HG02588 (cell line): ENCODE measurements around the gene NTRK2.

ENCODE experiments used
- ATAC-seq: cut with Tn5 transposase; IDR thresholded peaks from one replicate; pipeline ENCODE4 v1.9.1; 2021; ENCODE audit warnings: mild to moderate bottlenecking, moderate library complexity; ENCODE audit not compliant: unreplicated experiment

The NTRK2 gene

DNA sequence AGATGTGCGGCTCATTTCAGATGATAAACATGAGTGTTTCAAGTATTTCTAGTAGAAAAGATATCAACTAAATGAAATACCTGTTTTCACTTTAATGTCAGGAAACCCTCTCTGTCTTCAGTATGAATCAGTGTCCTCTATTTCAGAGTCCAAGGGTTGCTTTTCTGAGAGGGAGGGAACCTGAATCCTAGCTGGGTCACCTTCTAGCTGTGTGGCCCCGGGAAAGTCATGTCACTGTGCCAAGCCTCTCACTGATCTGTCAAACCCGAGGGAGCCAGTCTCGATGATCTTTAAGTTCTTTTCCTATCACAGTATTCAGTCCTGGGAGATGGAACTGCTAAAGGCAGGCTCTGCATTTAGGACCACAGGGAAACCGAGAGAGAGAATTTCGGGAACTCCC, 258.9 kb downstream of the NTRK2 start:
- no peak for ATAC-seq

DNA sequence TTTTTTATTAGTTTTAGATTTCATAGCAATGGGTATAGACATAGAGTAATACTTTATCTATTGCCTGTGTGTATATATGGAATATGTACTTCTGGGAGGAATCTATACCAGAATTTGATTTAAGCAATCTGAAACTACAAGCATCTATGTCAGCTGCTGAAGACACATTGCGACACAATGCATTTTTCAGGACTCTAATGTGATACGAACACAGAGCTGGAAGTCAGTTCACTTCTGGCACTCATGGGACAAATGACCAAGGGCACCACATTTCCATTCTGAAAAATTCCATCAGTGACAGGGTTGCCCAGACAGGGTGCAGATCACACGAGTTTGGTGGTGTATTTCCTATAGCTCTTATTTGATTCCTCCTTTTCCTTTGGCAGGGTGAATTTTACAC, 259.5 kb downstream of the NTRK2 start:
- ATAC-seq, result no peak

DNA sequence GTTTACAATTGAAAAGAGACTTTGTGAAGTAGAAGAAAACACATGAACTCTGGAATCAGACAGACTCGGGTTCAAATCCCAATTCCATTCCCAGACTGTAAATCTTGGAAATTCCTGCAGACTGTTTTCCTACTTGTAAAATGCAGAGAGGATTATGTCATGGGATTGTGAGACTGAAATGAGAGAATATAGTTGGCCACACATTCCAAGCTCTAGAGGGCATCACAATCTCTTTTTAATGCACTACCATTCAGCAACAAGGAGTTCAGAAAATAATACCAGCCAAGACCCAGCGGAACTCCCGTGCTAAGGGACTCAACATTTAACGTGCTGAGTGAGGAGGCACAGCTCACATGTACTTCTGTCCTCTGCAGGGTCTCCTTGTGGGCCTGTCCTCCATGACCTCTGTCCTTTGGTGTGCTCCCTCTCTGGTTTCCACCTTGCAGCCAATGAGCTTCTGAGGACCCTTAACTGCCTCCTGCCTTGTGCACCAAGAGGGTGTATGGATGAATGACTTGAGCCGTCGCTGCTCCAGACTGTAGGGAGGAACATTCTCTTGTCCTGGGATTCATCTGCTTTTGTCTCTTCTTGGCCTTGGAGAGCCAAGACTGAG, 263.5 kb downstream of the NTRK2 start:
- ATAC-seq, result no peak

DNA sequence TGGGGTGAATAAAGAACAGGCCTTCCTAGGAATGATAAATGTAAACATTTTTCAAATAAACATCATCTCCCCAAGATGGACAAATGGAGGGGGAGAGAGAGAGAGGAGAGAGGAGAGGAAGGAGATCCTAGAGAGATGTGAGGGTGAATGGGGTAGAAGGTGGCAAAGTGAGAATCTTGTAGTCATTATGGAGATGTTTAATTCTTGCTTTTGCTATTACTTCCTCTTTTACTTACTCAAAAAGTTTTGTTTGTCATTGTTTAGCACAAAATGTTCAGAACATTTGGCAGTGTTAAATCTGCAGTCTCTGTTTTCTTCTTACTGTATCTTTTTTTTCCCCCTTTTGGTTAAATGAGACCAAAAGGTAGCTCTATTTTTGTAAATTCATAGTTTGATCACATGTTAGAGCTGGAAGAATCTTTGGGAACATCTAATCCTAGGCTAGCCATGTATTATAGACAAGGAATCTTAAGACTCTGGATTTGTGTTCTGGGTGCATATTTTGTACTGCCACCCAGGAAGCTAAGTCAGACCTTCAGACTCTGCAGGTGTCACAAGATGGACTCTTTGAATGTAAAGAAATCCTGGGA, 266.1 kb downstream of the NTRK2 start:
- ATAC-seq, result peak; percentile 52

DNA sequence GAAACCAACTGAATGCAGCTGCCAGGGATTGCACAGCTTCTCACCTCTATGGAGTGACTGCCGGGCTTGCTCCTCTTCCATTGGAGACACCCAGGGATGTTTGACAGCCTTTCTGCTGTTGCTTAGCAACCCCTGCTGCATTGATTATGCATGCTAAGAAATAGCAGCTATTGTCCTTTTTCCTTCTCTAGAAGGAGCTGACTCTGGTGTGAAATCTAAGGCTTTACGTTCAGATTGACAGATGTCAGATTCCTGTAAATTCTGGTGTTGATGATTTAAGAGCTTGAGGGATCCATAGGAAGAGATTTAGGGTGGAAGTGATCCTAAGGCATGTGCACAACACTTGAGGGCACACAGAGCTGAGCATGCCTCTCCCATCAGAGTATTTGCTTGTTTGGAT, 267.7 kb downstream of the NTRK2 start:
- no peak for ATAC-seq

DNA sequence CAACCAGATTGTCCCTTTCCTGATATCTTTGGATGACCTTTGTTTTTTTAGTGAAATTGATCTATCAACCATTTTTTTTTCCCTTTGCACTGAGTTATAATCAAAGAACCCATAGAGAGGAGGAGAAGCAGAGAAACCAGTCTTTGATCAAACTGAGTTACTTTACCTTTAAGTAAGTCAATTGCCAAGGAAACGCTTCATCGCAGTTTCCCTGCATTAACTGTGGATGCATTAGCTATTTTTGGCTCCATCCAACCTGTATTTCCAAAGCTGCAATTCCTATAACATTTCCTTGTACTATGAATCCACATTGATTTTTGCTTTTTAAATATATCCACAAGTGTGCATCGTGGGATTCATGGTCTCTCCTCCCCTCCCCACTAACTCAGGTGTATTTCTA, 268.1 kb downstream of the NTRK2 start:
- no peak for ATAC-seq

DNA sequence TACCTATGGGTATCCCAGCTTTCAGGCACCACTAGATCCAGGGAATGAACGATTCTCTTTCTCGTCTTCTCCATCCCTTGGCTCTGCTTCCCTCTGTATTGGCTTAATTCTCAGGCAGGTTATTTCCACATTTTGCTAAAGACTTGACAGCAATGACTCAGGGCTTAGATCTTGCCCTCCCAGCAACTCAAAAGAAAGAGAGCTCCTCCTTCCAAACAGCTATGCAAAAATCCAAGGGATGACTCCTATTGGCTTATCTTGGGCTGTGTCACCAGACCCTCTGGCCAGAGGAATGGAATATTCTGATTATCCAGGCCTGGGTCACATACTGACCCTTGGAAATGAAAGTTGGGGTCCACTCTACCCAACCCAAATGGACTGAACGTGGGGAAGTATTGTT, 270.2 kb downstream of the NTRK2 start:
- ATAC-seq, result no peak

DNA sequence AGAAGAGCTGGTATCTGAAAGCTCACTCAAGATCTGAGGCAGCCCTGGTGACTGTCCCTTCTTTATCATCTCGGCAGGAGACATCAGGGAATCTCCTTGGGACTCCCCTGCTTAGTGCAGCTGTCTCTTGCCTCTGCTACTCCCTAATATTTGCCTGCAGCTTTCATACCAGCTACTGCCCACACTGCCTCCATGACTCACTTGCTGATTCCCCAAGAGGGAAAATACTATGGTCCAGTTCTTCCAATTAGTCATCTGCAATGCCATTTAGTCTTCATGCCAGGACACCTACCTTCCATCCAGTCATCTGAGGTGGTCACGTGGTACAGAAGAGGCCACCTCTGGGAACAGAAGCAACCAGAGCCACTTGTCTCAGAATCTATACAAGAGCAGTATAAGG, 270.8 kb downstream of the NTRK2 start:
- ATAC-seq, result peak; percentile 45

DNA sequence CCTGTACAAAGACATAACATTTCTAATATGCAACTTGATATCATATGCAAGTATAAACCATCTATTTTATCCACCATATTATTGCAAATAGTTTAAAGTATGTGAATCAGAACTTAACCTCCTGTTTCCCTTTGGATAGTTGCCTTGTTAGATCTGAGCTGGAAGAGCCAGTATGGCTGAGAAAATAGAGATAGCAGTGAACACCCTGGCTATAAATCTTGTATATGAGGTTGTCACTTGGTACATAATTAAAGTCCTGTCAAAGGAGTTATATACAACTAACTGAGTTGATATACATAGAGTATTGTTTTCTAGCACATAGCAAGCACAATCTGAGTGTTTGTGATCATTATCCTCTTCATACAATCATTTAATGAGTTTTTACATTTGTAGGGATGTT, 272.3 kb downstream of the NTRK2 start:
- ATAC-seq, result no peak

DNA sequence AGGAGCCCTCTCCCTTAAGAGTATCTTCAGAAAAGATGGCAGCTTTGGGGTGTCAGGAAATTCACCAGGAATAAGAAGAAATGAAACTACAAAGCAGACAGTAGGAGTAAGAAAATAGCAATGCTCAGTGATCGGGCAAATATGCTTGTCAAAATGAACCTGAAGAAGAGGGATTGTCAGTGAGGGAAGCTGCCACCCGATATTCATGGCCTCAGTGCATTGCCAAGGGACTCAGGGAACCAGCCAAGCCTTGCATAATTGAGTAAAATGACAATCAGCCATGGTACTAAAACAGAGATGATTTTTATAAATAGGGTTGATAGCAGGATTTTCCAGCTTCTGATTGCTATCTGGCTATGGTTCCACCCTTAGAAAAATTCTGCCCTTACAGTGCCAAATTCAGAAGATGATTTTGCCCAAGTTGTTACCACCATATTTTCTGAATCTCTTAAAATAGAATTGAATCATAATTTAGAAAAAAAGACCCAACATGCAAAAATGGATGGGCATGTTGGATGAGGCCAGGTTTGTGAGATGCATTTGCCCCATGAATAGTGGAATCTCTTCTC, 274.0 kb downstream of the NTRK2 start:
- ATAC-seq, result no peak

DNA sequence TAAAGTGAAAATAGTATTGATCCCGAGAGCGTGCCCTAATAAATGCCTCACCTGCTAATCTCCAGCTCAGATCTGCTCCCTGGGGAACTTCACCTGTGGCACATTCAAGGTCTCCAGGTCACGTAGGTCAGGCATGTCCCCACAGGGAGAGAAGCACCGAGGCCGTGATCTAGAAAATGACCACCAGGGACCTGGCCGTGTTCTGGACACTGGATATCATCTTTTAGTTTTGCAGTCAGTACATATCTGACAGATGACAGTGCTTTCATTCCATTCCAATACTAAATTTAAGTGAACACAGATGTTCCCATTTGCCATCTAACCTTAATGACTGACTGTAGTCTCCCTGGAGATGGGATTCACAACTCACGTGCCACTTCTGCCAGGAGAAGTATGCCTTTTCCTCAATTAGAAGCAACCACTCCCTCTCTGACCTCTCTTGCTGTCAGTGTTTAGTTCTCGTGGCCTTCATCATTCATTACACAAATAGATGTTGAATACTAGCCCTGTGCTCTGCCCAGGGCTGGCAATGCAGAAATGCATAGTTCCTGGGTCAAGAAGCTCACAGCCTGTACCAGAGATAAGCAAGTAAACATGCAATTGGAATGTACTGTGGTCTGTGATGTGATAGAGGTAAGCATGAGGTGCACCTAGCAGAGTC, 276.5 kb downstream of the NTRK2 start:
- ATAC-seq, result no peak

DNA sequence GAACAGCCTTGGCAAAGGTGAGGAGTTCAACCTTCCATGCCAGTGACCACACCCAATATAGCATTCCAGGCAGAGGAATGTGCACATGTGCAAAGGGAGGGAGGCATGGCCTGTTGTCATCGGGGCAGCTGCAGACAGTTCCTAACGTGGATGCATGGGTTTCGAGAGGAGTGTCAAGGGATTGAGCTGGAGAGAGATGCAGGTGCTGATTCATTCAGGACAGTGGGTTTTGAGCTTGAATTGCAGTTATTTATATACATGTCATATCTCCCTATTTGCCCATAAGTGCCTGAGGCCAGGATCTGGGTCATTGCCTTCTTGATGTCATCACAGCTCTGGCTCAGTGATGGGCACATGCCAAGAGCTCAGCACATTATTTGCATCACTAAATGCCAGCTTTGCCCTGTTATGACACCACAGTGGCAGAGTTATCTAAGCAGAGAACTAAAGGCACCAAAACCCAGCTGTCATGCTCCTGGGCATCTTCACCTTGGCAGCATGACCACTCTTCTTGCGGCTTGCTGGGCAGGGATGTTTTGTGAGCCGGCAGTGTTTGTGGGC, 278.0 kb downstream of the NTRK2 start:
- no peak for ATAC-seq

DNA sequence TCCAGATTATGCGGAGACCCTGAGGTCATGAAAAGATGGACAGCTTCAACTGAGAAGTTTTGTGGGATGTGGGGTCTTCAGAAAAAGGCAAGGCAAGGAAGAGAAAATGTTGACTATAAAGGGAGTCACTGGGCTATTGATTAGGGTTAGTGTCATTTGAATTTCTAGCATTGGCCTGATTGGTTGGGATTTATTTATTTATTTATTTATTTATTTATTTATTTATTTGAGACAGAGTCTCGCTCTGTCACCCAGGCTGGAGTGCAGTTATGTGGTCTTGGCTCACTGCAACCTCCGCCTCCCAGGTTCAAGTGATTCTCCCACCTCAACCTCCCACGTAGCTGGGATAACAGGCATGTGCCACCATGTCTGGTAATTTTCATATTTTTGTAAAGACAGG, 279.7 kb downstream of the NTRK2 start:
- no peak for ATAC-seq

DNA sequence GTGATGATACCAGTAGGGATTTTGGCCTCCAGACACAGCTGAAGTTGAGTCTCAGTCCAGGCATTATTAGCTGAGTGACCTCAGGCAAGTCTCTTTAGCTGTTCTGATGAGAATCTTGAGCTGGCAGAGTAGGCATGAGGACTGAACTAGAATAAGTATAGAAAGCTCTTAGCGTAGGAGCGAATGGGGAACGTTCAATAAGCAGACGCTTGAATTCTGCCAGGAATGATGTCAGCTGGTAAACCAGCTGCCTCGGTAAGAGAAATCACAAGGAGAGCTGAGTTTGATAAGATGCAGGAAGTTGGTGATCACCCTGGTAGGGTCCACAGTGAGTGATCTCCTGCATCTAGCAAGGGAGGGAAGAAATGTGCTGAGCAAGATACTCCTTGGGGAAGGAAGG, 280.4 kb downstream of the NTRK2 start:
- no peak for ATAC-seq

DNA sequence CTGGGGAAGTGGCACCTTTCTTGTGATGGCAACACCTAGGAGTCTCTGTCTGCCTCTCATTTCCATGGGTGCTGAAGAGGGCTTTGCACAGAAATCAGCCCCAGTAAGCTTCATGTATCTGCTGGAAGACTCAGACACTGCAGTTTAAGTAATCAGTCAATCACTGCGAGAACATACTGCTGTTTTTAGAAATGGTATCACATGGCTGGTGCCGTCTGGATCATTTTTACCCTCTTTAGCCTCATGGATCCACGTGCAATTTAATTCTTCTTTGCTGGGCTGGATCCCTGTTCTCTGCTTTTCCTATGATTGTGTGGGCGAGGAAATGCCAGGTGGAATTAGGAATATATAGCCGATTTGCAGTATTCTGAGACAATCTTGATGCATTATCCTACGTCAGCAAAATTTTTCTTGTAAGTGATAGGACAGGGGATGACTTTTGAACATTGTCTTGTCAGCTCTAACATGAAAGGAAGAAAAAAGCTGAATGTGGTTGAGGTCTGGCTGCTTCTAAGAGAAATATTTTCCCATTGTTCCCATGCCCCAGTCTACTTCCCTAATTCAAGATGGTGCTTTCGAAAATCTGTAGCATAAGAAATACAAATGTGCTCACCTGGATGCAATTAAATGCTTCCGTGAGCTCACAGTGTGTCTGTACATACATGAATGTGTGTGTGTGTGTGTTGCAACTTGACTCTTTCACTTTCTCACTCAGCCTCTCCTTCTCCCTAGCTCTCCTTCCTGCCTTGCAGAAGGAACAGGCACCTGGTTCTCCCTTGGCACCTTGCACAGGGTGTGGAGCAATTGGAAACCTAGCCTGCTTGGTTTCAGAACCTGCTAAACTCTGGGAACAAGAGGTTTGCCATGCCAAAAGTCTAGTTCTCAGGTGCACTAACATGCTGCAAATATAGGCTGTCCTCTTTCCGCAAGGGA, 281.6 kb downstream of the NTRK2 start:
- no peak for ATAC-seq

DNA sequence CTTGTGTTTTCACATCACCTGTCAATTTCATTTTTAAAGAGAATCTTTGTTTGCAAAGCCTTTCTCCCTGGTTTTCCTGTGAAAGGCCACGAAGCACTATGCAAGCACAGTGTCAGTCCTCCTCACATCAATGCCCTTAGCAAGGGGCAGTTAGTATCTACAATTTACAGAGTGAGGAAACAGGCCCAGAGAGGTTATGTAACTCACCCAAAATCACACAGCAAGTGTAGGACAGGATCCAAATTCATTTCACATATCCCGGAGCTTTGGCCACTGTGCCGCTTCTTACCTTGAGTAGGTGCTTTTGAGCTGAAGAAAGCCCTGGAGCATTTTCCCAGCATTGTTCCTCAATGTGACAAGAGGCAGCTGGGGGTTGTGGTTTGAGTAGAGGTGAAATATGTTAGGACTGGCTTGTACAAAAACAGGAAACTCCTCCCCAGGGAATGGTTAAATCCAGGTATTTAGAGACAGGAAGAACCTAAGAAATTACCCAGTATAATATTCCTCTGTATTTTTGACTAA, 283.8 kb downstream of the NTRK2 start:
- no peak for ATAC-seq

DNA sequence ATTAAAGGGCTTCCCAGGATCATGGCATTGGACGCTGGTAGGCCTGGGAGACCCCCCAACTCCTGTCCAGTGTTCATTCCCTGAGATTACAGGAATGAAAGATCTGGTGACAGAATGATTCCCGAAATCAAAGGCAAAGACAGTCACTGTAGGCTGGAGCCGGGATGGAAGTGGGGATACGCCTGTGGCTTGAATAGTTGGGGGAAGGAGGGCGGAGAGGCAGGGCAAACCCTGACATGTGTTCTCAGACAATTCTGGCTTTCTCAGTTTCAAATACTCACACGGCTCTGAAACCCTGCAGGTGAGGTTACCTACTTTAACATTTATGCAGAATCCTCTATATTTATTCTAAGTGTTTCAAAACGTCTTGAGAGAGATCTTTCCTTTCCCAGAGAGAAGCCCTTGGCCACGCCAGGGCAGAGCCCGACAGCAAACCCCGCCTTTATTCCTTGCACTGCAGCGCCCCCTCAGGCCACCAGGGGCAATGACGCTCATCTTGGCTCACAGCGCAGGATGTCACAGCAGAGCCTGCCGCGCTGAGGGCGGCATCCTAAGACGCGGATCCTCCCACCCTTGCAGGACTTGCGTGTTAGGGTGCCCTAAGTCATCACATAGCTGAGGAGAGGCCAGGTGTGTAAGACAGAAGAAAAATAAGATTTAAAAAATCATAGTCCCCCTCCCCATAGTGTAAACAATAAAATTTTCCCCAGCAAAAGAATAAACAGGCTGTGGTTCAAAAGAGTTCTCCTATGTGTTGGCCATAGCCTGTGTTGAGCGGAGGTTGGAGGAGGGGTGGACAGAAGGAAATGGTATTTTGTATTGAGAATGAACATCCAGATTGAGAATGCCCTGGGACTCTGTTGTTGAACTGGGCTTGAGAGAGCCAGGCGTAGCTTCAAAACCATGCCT, 284.5 kb downstream of the NTRK2 start:
- ATAC-seq, result peak; percentile 98

DNA sequence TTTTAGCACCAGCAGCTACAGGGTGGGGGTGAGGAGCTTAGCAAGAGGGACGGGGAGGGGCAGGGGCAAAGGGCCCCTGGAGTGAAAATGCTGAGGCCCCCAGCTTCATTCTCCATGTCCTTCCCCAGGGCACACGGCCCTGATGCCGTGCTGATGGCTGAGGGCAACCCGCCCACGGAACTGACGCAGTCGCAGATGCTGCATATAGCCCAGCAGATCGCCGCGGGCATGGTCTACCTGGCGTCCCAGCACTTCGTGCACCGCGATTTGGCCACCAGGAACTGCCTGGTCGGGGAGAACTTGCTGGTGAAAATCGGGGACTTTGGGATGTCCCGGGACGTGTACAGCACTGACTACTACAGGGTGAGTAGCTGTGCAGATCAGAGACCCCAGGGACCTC, 285.6 kb downstream of the NTRK2 start:
- ATAC-seq, result no peak

DNA sequence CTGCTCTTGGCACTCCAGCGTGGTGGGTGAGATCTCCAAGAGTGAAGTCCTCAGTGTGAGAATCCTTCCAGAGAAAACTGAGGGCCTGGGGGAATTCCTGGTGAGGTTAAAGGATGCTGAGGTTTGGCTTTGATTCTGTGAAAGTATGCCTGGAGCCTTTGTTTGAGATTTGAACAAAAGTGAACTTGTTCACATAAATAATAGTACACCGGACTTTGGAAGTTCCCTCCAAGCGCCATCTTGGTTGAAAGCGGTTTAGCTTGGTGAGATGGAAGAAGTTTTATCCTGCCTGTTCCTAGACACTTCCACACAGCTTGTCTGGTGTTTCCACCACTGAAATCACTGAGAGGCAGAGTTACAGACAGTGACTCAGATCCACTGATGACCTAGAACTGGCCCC, 286.4 kb downstream of the NTRK2 start:
- no peak for ATAC-seq

DNA sequence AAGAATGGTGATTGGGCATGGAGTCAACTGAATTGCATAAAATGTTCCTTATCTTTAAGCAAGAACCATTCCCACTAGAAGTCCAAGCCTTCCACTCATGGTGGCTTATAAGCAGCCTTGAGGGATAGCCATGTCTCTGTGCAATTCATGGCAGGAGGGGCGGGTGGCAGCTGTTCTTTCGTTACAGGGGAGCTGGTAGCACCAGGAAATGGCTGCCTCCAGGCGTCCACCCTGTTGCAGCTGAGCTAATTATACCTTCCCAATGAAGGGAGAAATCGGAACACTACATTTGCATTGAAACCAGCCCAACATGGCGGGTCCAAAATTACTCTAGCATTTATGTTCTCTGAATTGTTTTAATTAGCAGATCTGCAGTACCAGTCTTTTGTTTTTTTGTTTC, 289.8 kb downstream of the NTRK2 start:
- ATAC-seq, result no peak
